Non-pigmented ciliary epithelial cell (primary cell): ENCODE data around the gene SEC61B.
"Not testable (repeated sequence)": the region's sequence is repeated elsewhere in the genome, so short reads cannot be mapped to it uniquely, and the experiment has no call there.

Source experiments
- DNase-seq: peaks from one replicate; pipeline ENCODE4 v3.0.0-alpha.2; 2010; ENCODE audit warnings: low read depth

SEC61B gene

GRCh38 chr9:99192786-99193465 is 29.2 kb upstream of the SEC61B start:
- DNase-seq: no peak

GRCh38 chr9:99193466-99193821 is 28.6 kb upstream of the SEC61B start:
- no peak for DNase-seq

- DNase-seq: not testable (repeated sequence)
These were observed 25.6 kb upstream of the SEC61B start for GRCh38 chr9:99196484-99196883.

- no peak for DNase-seq
These were observed 24.9 kb upstream of the SEC61B start for GRCh38 chr9:99197124-99197630.

- DNase-seq: no peak
These were observed 24.1 kb upstream of the SEC61B start for GRCh38 chr9:99197987-99198386.

GRCh38 chr9:99199938-99200539 is 22.0 kb upstream of the SEC61B start:
- DNase-seq: no peak

- DNase-seq: no peak
These were observed 20.5 kb upstream of the SEC61B start for GRCh38 chr9:99201603-99202002.

- DNase-seq: no peak
These were observed 11.5 kb upstream of the SEC61B start for GRCh38 chr9:99210572-99210971.

GRCh38 chr9:99211746-99212145 is 10.3 kb upstream of the SEC61B start:
- no peak for DNase-seq

- DNase-seq: no peak
These were observed 8.9 kb upstream of the SEC61B start for GRCh38 chr9:99213197-99213596.

- DNase-seq: no peak
These were observed 6.0 kb upstream of the SEC61B start for GRCh38 chr9:99216073-99216472.

GRCh38 chr9:99220011-99220410 is 2.1 kb upstream of the SEC61B start:
- no peak for DNase-seq

- DNase-seq: no peak
These were observed 839 bp upstream of the SEC61B start for GRCh38 chr9:99221266-99221620.

- DNase-seq: no peak
These were observed 561 bp downstream of the SEC61B start for GRCh38 chr9:99222416-99223270.

GRCh38 chr9:99224445-99224844 is 2.4 kb downstream of the SEC61B start:
- no peak for DNase-seq

GRCh38 chr9:99226054-99226453 is 4.0 kb downstream of the SEC61B start:
- DNase-seq: no peak

GRCh38 chr9:99230206-99230605 is 8.1 kb downstream of the SEC61B start:
- DNase-seq: no peak

GRCh38 chr9:99231711-99232110 is 9.6 kb downstream of the SEC61B start:
- DNase-seq: no peak

GRCh38 chr9:99234618-99235017 is 12.5 kb downstream of the SEC61B start:
- DNase-seq: no peak

GRCh38 chr9:99235069-99235468 is 13.0 kb downstream of the SEC61B start:
- no peak for DNase-seq

GRCh38 chr9:99235926-99236634 is 14.0 kb downstream of the SEC61B start:
- DNase-seq: no peak

GRCh38 chr9:99237356-99237755 is 15.3 kb downstream of the SEC61B start:
- DNase-seq: no peak
